Measurements from ENCODE around the gene UFSP1. TPM values are rescaled to one million over a fixed set of nuclear protein-coding genes. Genes with fewer than 3 reads are reported as not detected.

UFSP1 gene
- polyA plus RNA-seq, 1 donor from 2014 or later: 2.5 TPM

GRCh38 chr7:100891568-100892247 is 2.2 kb upstream of the UFSP1 start:
- H3K27me3 Mint-ChIP-seq: peaks cover 27% of the 10 kb centered on the region
- no peaks in the 10 kb centered on the region for H3K9me3 Mint-ChIP-seq
- H3K4me3 Mint-ChIP-seq: peak overlapping the region in 3 of 4 donors; percentile 57 to 85 (median 65)
- peak overlapping the region in 2 of 3 donors; percentile 35 to 58 for H3K27ac Mint-ChIP-seq
- H3K36me3 Mint-ChIP-seq: peaks cover 7% of the 10 kb centered on the region
- peaks cover 26 to 28% (median 27%) of the 10 kb centered on the region in 3 donors for H3K4me1 Mint-ChIP-seq

- H3K4me3 Mint-ChIP-seq: peak overlapping the region; percentile 86 to 96 (median 94)
- peaks cover 21% of the 10 kb centered on the region for H3K27me3 Mint-ChIP-seq
- peaks cover 8% of the 10 kb centered on the region for H3K36me3 Mint-ChIP-seq
- H3K27ac Mint-ChIP-seq: peak overlapping the region in 1 of 3 donors; percentile 93
- peaks cover 27 to 29% (median 28%) of the 10 kb centered on the region in 3 donors for H3K4me1 Mint-ChIP-seq
- H3K9me3 Mint-ChIP-seq: no peaks in the 10 kb centered on the region
These were observed 1.4 kb upstream of the UFSP1 start for GRCh38 chr7:100890653-100891567.

- Mint-ChIP-seq H3K9me3 (no peaks in the 10 kb centered on the region), H3K4me3 (peak overlapping the region; percentile 86 to 96 (median 94)), H3K4me1 (peaks cover 30 to 38% (median 32%) of the 10 kb centered on the region in 3 donors), H3K27ac (peak overlapping the region; percentile 87 to 95 (median 93)), H3K36me3 (peaks cover 13% of the 10 kb centered on the region), H3K27me3 (peaks cover 16% of the 10 kb centered on the region)
These were observed 1.1 kb downstream of the UFSP1 start for GRCh38 chr7:100888291-100888987.

- peak overlapping the region; percentile 72 to 96 (median 93) for H3K4me3 Mint-ChIP-seq
- peaks cover 31 to 38% (median 32%) of the 10 kb centered on the region in 3 donors for H3K4me1 Mint-ChIP-seq
- peaks cover 13% of the 10 kb centered on the region for H3K36me3 Mint-ChIP-seq
- H3K27me3 Mint-ChIP-seq: peaks cover 13% of the 10 kb centered on the region
- no peaks in the 10 kb centered on the region for H3K9me3 Mint-ChIP-seq
- H3K27ac Mint-ChIP-seq: peak overlapping the region; percentile 93 to 96 (median 95)
These were observed 1.8 kb downstream of the UFSP1 start for GRCh38 chr7:100887516-100888290.

- Mint-ChIP-seq H3K4me1 (peaks cover 31 to 38% (median 32%) of the 10 kb centered on the region in 3 donors), H3K27ac (peak overlapping the region; percentile 93 to 96 (median 95)), H3K27me3 (peaks cover 10% of the 10 kb centered on the region), H3K9me3 (no peaks in the 10 kb centered on the region), H3K4me3 (peak overlapping the region; percentile 72 to 96 (median 93)), H3K36me3 (peaks cover 13% of the 10 kb centered on the region)
These were observed 2.5 kb downstream of the UFSP1 start for GRCh38 chr7:100886936-100887515.

- Mint-ChIP-seq H3K4me3 (peak overlapping the region in 3 of 4 donors; percentile 42 to 93 (median 67)), H3K9me3 (no peaks in the 10 kb centered on the region), H3K27ac (peak overlapping the region in 2 of 3 donors; percentile 39 to 93), H3K27me3 (peaks cover 6% of the 10 kb centered on the region), H3K4me1 (peaks cover 30 to 34% (median 31%) of the 10 kb centered on the region in 3 donors), H3K36me3 (peaks cover 13% of the 10 kb centered on the region)
These were observed 3.2 kb downstream of the UFSP1 start for GRCh38 chr7:100886142-100886935.

GRCh38 chr7:100885440-100886141 is 3.9 kb downstream of the UFSP1 start:
- Mint-ChIP-seq H3K9me3 (no peaks in the 10 kb centered on the region), H3K36me3 (peaks cover 13% of the 10 kb centered on the region), H3K4me1 (peaks cover 30 to 32% (median 32%) of the 10 kb centered on the region in 3 donors), H3K27ac (peak overlapping the region in 1 of 3 donors; percentile 47), H3K27me3 (peaks cover 3% of the 10 kb centered on the region), H3K4me3 (peak overlapping the region in 2 of 4 donors; percentile 42 to 81)

- Mint-ChIP-seq H3K27ac (peak overlapping the region; percentile 47 to 80 (median 70)), H3K4me1 (peaks cover 29 to 32% (median 31%) of the 10 kb centered on the region in 3 donors), H3K9me3 (no peaks in the 10 kb centered on the region), H3K4me3 (peak overlapping the region in 1 of 4 donors; percentile 42), H3K36me3 (peaks cover 13% of the 10 kb centered on the region), H3K27me3 (peaks cover 1% of the 10 kb centered on the region)
These were observed 4.6 kb downstream of the UFSP1 start for GRCh38 chr7:100884736-100885439.

- Mint-ChIP-seq H3K4me1 (peaks cover 30 to 35% (median 32%) of the 10 kb centered on the region in 3 donors), H3K27me3 (peaks cover 1% of the 10 kb centered on the region), H3K27ac (no peak overlapping the region), H3K4me3 (no peak overlapping the region), H3K9me3 (no peaks in the 10 kb centered on the region), H3K36me3 (peaks cover 16% of the 10 kb centered on the region)
These were observed 6.6 kb downstream of the UFSP1 start for GRCh38 chr7:100882785-100883526.

GRCh38 chr7:100882201-100882600 is 7.3 kb downstream of the UFSP1 start:
- Mint-ChIP-seq H3K36me3 (peaks cover 10% of the 10 kb centered on the region), H3K9me3 (no peaks in the 10 kb centered on the region), H3K27me3 (no peaks in the 10 kb centered on the region), H3K27ac (no peak overlapping the region), H3K4me1 (peaks cover 23 to 31% (median 28%) of the 10 kb centered on the region in 3 donors), H3K4me3 (no peak overlapping the region)

- H3K27me3 Mint-ChIP-seq: no peaks in the 10 kb centered on the region
- H3K4me3 Mint-ChIP-seq: peak overlapping the region in 3 of 4 donors; percentile 43 to 75 (median 73)
- H3K36me3 Mint-ChIP-seq: peaks cover 8% of the 10 kb centered on the region
- peaks cover 0 to 2% (median 0%) of the 10 kb centered on the region in 3 donors for H3K9me3 Mint-ChIP-seq
- H3K4me1 Mint-ChIP-seq: peaks cover 22 to 29% (median 27%) of the 10 kb centered on the region in 3 donors
- no peak overlapping the region for H3K27ac Mint-ChIP-seq
These were observed 8.4 kb downstream of the UFSP1 start for GRCh38 chr7:100881136-100881535.
